Caco-2 (cell line): ENCODE measurements around the gene SLC6A17. TPM values are rescaled to one million over a fixed set of nuclear protein-coding genes. Genes with fewer than 3 reads are reported as not detected.

ENCODE experiments used
- BruUV-seq: library from RNA; stranded (reverse); fragments of 400-500 nt; replicated peaks from 2 replicates; lab custom pipeline; 2021; lab: Mats Ljungman, UMichigan
- CTCF ChIA-PET: fragments of 300-600 bp; sonication (Branson Sonifier 250); formaldehyde crosslinking; loops from one replicate; lab custom pipeline; 2022; ENCODE audit warnings: antibody characterized with exemption; lab: Charles Lee
- POLR2A ChIA-PET: fragments of 300-600 bp; sonication (Branson Sonifier 250); formaldehyde crosslinking; loops from one replicate; lab custom pipeline; 2022; ENCODE audit warnings: antibody characterized with exemption; lab: Charles Lee
- DNase-seq, 2 experiments: peaks; one replicate each; pipeline versions ENCODE4 v3.0.0 to v3.0.0-alpha.2; 2020 to 2022
- H3K27me3 ChIP-seq: replicated peaks from 2 replicates; pipeline ENCODE4 v1.6.0; 2011; ENCODE audit warnings: low read length; ENCODE audit not compliant: control insufficient read depth, insufficient read depth
- H3K36me3 ChIP-seq: 2 replicates; pipeline ENCODE4 v1.5.1; 2011; ENCODE audit warnings: low read length; ENCODE audit not compliant: control insufficient read depth, insufficient read depth
- H3K4me1 ChIP-seq: fragments of 250-450 bp; sonication (Bioruptor Pico); 2 replicates; pipeline ENCODE4 v1.5.1; 2020; ENCODE audit warnings: mild to moderate bottlenecking
- H3K4me3 ChIP-seq: 2 replicates; pipeline ENCODE4 v1.5.1; 2011; ENCODE audit warnings: low read depth, mild to moderate bottlenecking, control low read depth, low read length
- H3K9me3 ChIP-seq: fragments of 250-450 bp; sonication (Bioruptor Pico); 2 replicates; pipeline ENCODE4 v1.5.1; 2020; ENCODE audit warnings: mild to moderate bottlenecking, moderate library complexity
- H3K27ac Mint-ChIP-seq: one replicate; pipeline ENCODE4 v1.8.0; 2022; ENCODE audit warnings: mixed read lengths; ENCODE audit not compliant: unreplicated experiment
- H3K27me3 Mint-ChIP-seq: one replicate; pipeline ENCODE4 v1.8.0; 2022; ENCODE audit warnings: mixed read lengths; ENCODE audit not compliant: insufficient read depth, unreplicated experiment
- H3K36me3 Mint-ChIP-seq: one replicate; pipeline ENCODE4 v1.8.0; 2022; ENCODE audit warnings: mild to moderate bottlenecking, mixed read lengths; ENCODE audit not compliant: insufficient read depth, unreplicated experiment
- H3K4me1 Mint-ChIP-seq: one replicate; pipeline ENCODE4 v1.8.0; 2022; ENCODE audit warnings: low read depth, mixed read lengths; ENCODE audit not compliant: unreplicated experiment
- H3K4me3 Mint-ChIP-seq: one replicate; pipeline ENCODE4 v1.8.0; 2022; ENCODE audit warnings: mild to moderate bottlenecking, moderate library complexity, mixed read lengths; ENCODE audit not compliant: unreplicated experiment
- H3K9me3 Mint-ChIP-seq: one replicate; pipeline ENCODE4 v1.8.0; 2022; ENCODE audit warnings: mixed read lengths; ENCODE audit not compliant: unreplicated experiment
- CTCF ChIP-seq, 2 experiments: fragments of 200-600 bp in 1 of 2; IDR thresholded peaks; 1 replicate in 1 of 2; 2 replicates in 1 of 2; pipeline versions ENCODE4 v1.5.1 to v1.8.0; 2011 to 2022; ENCODE audit warnings: antibody characterized with exemption in 1 of 2, control low read depth in 1 of 2, inconsistent platforms in 1 of 2, low read depth in 1 of 2, low read length in 1 of 2, mild to moderate bottlenecking in 1 of 2, moderate library complexity in 1 of 2; ENCODE audit not compliant: insufficient read depth in 1 of 2, severe bottlenecking in 1 of 2, unreplicated experiment in 1 of 2
- intact Hi-C: fragments of 100-400 bp; cut with micrococcal nuclease; formaldehyde crosslinking; loops from one replicate; pipeline ENCODE4 v1.10.0; 2022; ENCODE audit not compliant: unreplicated experiment
- total RNA-seq: library from RNA; stranded (reverse); gene quantifications from 2 replicates; pipeline ENCODE4 v1.2.3, GENCODE V29; 2022

Gene SLC6A17
- total RNA-seq, 1 experiment from 2014 or later = not detected

- H3K36me3 ChIP-seq = no peaks in the 10 kb centered on the region
- no peaks in the 10 kb centered on the region for H3K9me3 ChIP-seq
- TF ChIP-seq CTCF (IDR thresholded peaks at IDR 0.05; ENCODE audit: insufficient read depth in 1 of 2, low read depth in 1 of 2, low read length in 1 of 2, severe bottlenecking in 1 of 2, unreplicated experiment in 1 of 2) = no peak
- CTCF ChIA-PET = no interaction called here
- intact Hi-C loops = no loop called here
- Mint-ChIP-seq H3K27ac (no peak overlapping the region), H3K4me3 (no peak overlapping the region), H3K36me3 (peaks cover 5% of the 10 kb centered on the region), H3K9me3 (no peaks in the 10 kb centered on the region), H3K27me3 (no peaks in the 10 kb centered on the region), H3K4me1 (no peaks in the 10 kb centered on the region)
- DNase-seq = no peak
- no peaks in the 10 kb centered on the region for H3K4me1 ChIP-seq
- H3K4me3 ChIP-seq = no peak overlapping the region
- H3K27me3 ChIP-seq = no peaks in the 10 kb centered on the region
- no TSS peak for BruUV-seq
- POLR2A ChIA-PET = no interaction called here
Observed at GRCh38 chr1:110130113-110130591, 20.1 kb upstream of the SLC6A17 start.

- H3K9me3 Mint-ChIP-seq = no peaks in the 10 kb centered on the region
- intact Hi-C loops = no loop called here
- CTCF ChIA-PET = no interaction called here
Observed at GRCh38 chr1:110130989-110131388, 19.3 kb upstream of the SLC6A17 start.

GRCh38 chr1:110132682-110133081, 17.6 kb upstream of the SLC6A17 start:
- no peak overlapping the region for H3K4me3 Mint-ChIP-seq
- intact Hi-C loops = no loop called here
- TF ChIP-seq CTCF (IDR thresholded peaks at IDR 0.05; ENCODE audit: insufficient read depth in 1 of 2, low read depth in 1 of 2, low read length in 1 of 2, severe bottlenecking in 1 of 2, unreplicated experiment in 1 of 2) = no peak
- Histone ChIP-seq H3K9me3 (no peaks in the 10 kb centered on the region), H3K4me1 (no peaks in the 10 kb centered on the region), H3K27me3 (no peaks in the 10 kb centered on the region), H3K36me3 (no peaks in the 10 kb centered on the region), H3K4me3 (no peak overlapping the region)
- H3K36me3 Mint-ChIP-seq = peaks cover 5% of the 10 kb centered on the region
- H3K4me1 Mint-ChIP-seq = no peaks in the 10 kb centered on the region
- no peak overlapping the region for H3K27ac Mint-ChIP-seq
- ChIA-PET CTCF (no interaction called here), POLR2A (no interaction called here)
- H3K9me3 Mint-ChIP-seq = no peaks in the 10 kb centered on the region
- no TSS peak for BruUV-seq
- DNase-seq = no peak
- peaks cover 6% of the 10 kb centered on the region for H3K27me3 Mint-ChIP-seq

More at GRCh38 chr1:110130989-110131388, 19.3 kb upstream of the SLC6A17 start:
- Histone ChIP-seq H3K27me3 (no peaks in the 10 kb centered on the region), H3K4me1 (no peaks in the 10 kb centered on the region), H3K9me3 (no peaks in the 10 kb centered on the region), H3K4me3 (no peak overlapping the region), H3K36me3 (no peaks in the 10 kb centered on the region)
- POLR2A ChIA-PET = no interaction called here
- Mint-ChIP-seq H3K4me3 (no peak overlapping the region), H3K4me1 (no peaks in the 10 kb centered on the region), H3K27ac (no peak overlapping the region), H3K36me3 (peaks cover 5% of the 10 kb centered on the region), H3K27me3 (peaks cover 2% of the 10 kb centered on the region)
- TF ChIP-seq CTCF (IDR thresholded peaks at IDR 0.05; ENCODE audit: insufficient read depth in 1 of 2, low read depth in 1 of 2, low read length in 1 of 2, severe bottlenecking in 1 of 2, unreplicated experiment in 1 of 2) = no peak
- DNase-seq = no peak
- no TSS peak for BruUV-seq
